ENCODE data around the gene UHRF2.
"Not testable (repeated sequence)": the region's sequence is repeated elsewhere in the genome, so short reads cannot be mapped to it uniquely, and the experiment has no call there.

UHRF2 gene

GRCh38 chr9:6428940-6429889 lies 16.2 kb downstream of the UHRF2 start:
- DNase-seq = no peak

- no peak for DNase-seq
Measured at GRCh38 chr9:6431038-6431437, 18.0 kb downstream of the UHRF2 start.

GRCh38 chr9:6433410-6433809 lies 20.4 kb downstream of the UHRF2 start:
- no peak for DNase-seq

GRCh38 chr9:6439051-6439703 lies 26.2 kb downstream of the UHRF2 start:
- no peak for DNase-seq

- DNase-seq = no peak
Measured at GRCh38 chr9:6440405-6440804, 27.4 kb downstream of the UHRF2 start.

GRCh38 chr9:6441269-6441668 lies 28.3 kb downstream of the UHRF2 start:
- no peak for DNase-seq

- DNase-seq = no peak
Measured at GRCh38 chr9:6443661-6444060, 30.7 kb downstream of the UHRF2 start.

GRCh38 chr9:6444128-6444527 lies 31.1 kb downstream of the UHRF2 start:
- DNase-seq = no peak

- no peak for DNase-seq
Measured at GRCh38 chr9:6449086-6449485, 36.1 kb downstream of the UHRF2 start.

- no peak for DNase-seq
Measured at GRCh38 chr9:6449645-6450044, 36.6 kb downstream of the UHRF2 start.

- DNase-seq = no peak
Measured at GRCh38 chr9:6450641-6451375, 37.8 kb downstream of the UHRF2 start.

- DNase-seq = not testable (repeated sequence)
Measured at GRCh38 chr9:6455292-6455691, 42.3 kb downstream of the UHRF2 start.

- DNase-seq = not testable (repeated sequence)
Measured at GRCh38 chr9:6458704-6459103, 45.7 kb downstream of the UHRF2 start.

- no peak for DNase-seq
Measured at GRCh38 chr9:6459718-6460117, 46.7 kb downstream of the UHRF2 start.

- DNase-seq = no peak
Measured at GRCh38 chr9:6460189-6460768, 47.3 kb downstream of the UHRF2 start.

- no peak for DNase-seq
Measured at GRCh38 chr9:6461619-6462018, 48.6 kb downstream of the UHRF2 start.

- no peak for DNase-seq
Measured at GRCh38 chr9:6467006-6467625, 54.1 kb downstream of the UHRF2 start.

GRCh38 chr9:6471231-6471850 lies 58.3 kb downstream of the UHRF2 start:
- no peak for DNase-seq

GRCh38 chr9:6473151-6473550 lies 60.2 kb downstream of the UHRF2 start:
- no peak for DNase-seq

GRCh38 chr9:6479959-6480358 lies 67.0 kb downstream of the UHRF2 start:
- DNase-seq = no peak

GRCh38 chr9:6484210-6484609 lies 71.2 kb downstream of the UHRF2 start:
- DNase-seq = no peak

GRCh38 chr9:6488395-6488794 lies 75.4 kb downstream of the UHRF2 start:
- no peak for DNase-seq
